Measurements from ENCODE around the gene PPP3R1. TPM values are rescaled to one million over a fixed set of nuclear protein-coding genes. Genes with fewer than 3 reads are reported as not detected.

The PPP3R1 gene
- total RNA-seq, result 74.9 and 78.2 TPM in 2 replicates

- intact Hi-C loops (cut with micrococcal nuclease), result loop anchor here (1.0 to 5.0 kb wide), 6 partner anchors 190 to 855 kb away; partner anchors contain the start of genes APLF, ETAA1 and FBXO48
These were observed at the start of gene PPP3R1 for GRCh38 chr2:68252400-68253218. TSS of gene PPP3R1 (minus strand) at chr2:68252532. CDS start at chr2:68252127, 405 bp downstream.

- intact Hi-C loops (cut with micrococcal nuclease), result no loop called here
These were observed 43.2 kb upstream of the PPP3R1 start for GRCh38 chr2:68295516-68295915.

- intact Hi-C loops (cut with micrococcal nuclease), result no loop called here
These were observed 42.6 kb upstream of the PPP3R1 start for GRCh38 chr2:68294913-68295312.

GRCh38 chr2:68294187-68294586 lies 41.9 kb upstream of the PPP3R1 start:
- intact Hi-C loops (cut with micrococcal nuclease), result no loop called here

- intact Hi-C loops (cut with micrococcal nuclease), result no loop called here
These were observed 41.4 kb upstream of the PPP3R1 start for GRCh38 chr2:68293755-68294154.

GRCh38 chr2:68293024-68293423 lies 40.7 kb upstream of the PPP3R1 start:
- intact Hi-C loops (cut with micrococcal nuclease), result no loop called here

- intact Hi-C loops (cut with micrococcal nuclease), result no loop called here
These were observed 39.9 kb upstream of the PPP3R1 start for GRCh38 chr2:68292108-68292710.

- intact Hi-C loops (cut with micrococcal nuclease), result no loop called here
These were observed 39.0 kb upstream of the PPP3R1 start for GRCh38 chr2:68291314-68291713.

GRCh38 chr2:68290901-68291300 lies 38.6 kb upstream of the PPP3R1 start:
- intact Hi-C loops (cut with micrococcal nuclease), result no loop called here

- intact Hi-C loops (cut with micrococcal nuclease), result loop anchor here (10.0 kb wide), 1 partner anchor 157 kb away; no protein-coding TSS in a partner anchor
These were observed 35.5 kb upstream of the PPP3R1 start for GRCh38 chr2:68287580-68288441.

- intact Hi-C loops (cut with micrococcal nuclease), result loop anchor here (10.0 kb wide), 1 partner anchor 160 kb away; no protein-coding TSS in a partner anchor
These were observed 32.6 kb upstream of the PPP3R1 start for GRCh38 chr2:68284896-68285295.

- intact Hi-C loops (cut with micrococcal nuclease), result loop anchor here (2.0 to 10.0 kb wide), 2 partner anchors 29 to 161 kb away; no protein-coding TSS in a partner anchor
These were observed 31.1 kb upstream of the PPP3R1 start for GRCh38 chr2:68283419-68283812.

GRCh38 chr2:68282811-68283418 lies 30.6 kb upstream of the PPP3R1 start:
- intact Hi-C loops (cut with micrococcal nuclease), result loop anchor here (1.0 to 10.0 kb wide), 4 partner anchors 28 to 162 kb away; no protein-coding TSS in a partner anchor

GRCh38 chr2:68280796-68281195 lies 28.5 kb upstream of the PPP3R1 start:
- intact Hi-C loops (cut with micrococcal nuclease), result loop anchor here (10.0 kb wide), 1 partner anchor 164 kb away; no protein-coding TSS in a partner anchor

- intact Hi-C loops (cut with micrococcal nuclease), result loop anchor here (10.0 kb wide), 1 partner anchor 164 kb away; no protein-coding TSS in a partner anchor
These were observed 28.0 kb upstream of the PPP3R1 start for GRCh38 chr2:68280348-68280747.

GRCh38 chr2:68279691-68280090 lies 27.4 kb upstream of the PPP3R1 start:
- intact Hi-C loops (cut with micrococcal nuclease), result loop anchor here (10.0 kb wide), 1 partner anchor 165 kb away; no protein-coding TSS in a partner anchor

- intact Hi-C loops (cut with micrococcal nuclease), result no loop called here
These were observed 25.8 kb upstream of the PPP3R1 start for GRCh38 chr2:68278169-68278568.

- intact Hi-C loops (cut with micrococcal nuclease), result no loop called here
These were observed 21.7 kb upstream of the PPP3R1 start for GRCh38 chr2:68274022-68274421.

- intact Hi-C loops (cut with micrococcal nuclease), result no loop called here
These were observed 20.1 kb upstream of the PPP3R1 start for GRCh38 chr2:68272246-68272994.

GRCh38 chr2:68266655-68267054 lies 14.3 kb upstream of the PPP3R1 start:
- intact Hi-C loops (cut with micrococcal nuclease), result loop anchor here (10.0 kb wide), 1 partner anchor 658 kb away; no protein-coding TSS in a partner anchor

All from T-helper 2 cell treated with Interferon-gamma antibody and Interleukin-4, amounts not matched to agents 100 ng/mL and 5 ng/mL, for 36 hours (primary cell).